HL-60 (cell line): ENCODE results near the gene BANF2.

ENCODE experiments used
- CTCF ChIP-seq: IDR thresholded peaks from one replicate; pipeline ENCODE4 v1.5.1; 2011; ENCODE audit warnings: low read length, control low read depth, inconsistent platforms; ENCODE audit not compliant: insufficient read depth
- GABPA ChIP-seq: IDR thresholded peaks from 2 replicates; pipeline ENCODE4 v1.6.1; 2012; ENCODE audit warnings: low read depth
- POLR2AphosphoS5 ChIP-seq: IDR thresholded peaks from 2 replicates; pipeline ENCODE4 v1.6.1; 2012; ENCODE audit warnings: low read depth
- REST ChIP-seq: IDR thresholded peaks from 2 replicates; pipeline ENCODE4 v1.6.1; 2012; ENCODE audit warnings: low read depth; ENCODE audit not compliant: insufficient replicate concordance

DNA sequence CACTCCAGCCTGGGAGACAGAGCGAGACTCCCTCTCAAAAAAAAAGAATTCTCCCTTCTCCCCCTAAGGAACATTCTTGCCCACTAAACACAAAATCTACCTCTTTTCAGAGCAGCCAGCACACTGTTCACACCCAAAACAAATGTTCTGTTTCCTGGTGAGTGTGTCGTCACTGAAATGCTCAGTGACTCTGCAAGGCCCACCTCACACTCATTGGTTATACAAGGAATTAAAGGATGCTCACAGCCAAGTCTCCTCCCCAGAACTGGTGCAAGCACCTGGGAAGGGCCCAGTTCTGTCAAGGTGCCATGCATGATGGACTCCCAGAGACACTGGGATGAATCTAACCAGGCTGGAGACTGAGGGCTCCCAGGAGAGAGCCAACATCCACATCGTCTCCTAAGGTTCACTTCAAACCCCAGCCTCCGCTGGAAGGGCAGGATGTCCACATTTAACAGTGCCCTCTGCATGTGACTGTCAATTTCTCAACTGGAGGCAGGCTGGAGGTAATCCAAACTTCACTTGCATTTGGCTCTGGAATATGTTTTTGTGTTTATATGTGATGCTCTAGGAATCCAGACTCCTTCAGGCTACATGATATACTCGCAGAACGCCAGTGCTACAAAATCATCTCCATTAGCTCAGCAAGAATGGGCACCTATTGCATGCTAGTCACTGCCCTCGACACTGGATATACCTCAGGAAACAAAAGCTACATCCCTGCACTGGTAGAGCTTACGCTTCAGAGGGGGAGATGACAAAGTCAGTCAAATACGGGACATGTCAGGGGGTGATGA is 24.8 kb upstream of the BANF2 start:
- TF ChIP-seq CTCF = no peak
- no peak for TF ChIP-seq POLR2AphosphoS5
- TF ChIP-seq REST = no peak
- TF ChIP-seq GABPA = no peak
